GM19035 (cell line): Measurements from ENCODE around the gene PRICKLE4.

Source experiments
- ATAC-seq: cut with Tn5 transposase; IDR thresholded peaks from one replicate; pipeline ENCODE4 v1.9.1; 2021; ENCODE audit not compliant: unreplicated experiment

PRICKLE4 gene

DNA sequence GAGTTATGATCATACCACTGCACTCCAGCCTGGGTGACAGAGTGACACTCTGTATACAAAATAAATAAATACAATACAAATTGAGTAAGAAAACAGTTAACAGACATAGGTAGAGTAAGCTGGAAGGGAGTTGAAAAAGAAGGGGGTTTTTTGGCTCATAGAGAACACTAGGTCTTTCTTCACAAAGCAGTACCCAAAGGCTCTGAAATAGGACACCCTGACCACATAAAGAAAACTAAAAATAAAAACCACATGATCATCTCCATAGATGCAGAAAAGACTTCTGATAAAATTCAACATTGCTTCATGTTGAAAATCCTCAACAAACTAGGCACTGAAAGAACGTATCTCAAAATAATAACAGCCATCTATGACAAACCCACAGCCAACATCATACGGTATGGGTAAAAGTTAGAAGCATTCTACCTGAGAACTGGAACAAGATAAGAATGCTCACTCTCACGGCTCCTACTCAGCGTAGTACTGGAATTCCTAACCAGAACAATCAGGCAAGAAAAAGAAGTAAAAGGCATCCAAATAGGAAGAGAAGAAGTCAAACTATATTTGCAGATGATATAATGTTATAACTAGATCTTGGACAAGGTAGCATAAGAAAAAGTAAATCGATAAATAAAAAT is 55.6 kb downstream of the PRICKLE4 start:
- no peak for ATAC-seq

DNA sequence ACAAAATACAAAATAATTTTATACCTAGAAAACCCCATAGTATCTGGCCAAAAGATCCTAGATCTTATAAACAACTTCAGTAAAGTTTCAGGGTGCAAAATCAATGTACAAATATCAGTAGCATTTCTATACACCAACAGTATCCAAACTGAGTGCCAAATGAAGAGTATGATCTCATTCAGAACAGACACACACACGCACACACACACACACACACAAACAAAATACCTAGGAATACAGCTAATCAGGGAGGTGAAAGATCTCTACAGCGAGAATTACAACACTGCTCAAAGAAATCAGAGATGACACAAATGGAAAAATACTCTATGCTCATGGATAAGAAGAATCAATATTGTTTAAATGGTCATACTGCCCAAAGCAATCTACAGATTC is 56.1 kb downstream of the PRICKLE4 start:
- no peak for ATAC-seq
